Measurements from ENCODE around the gene HOXC5. TPM values are rescaled to one million over a fixed set of nuclear protein-coding genes. Genes with fewer than 3 reads are reported as not detected.
A peak's percentile ranks its signal among the peaks of the same experiment; 100 is the strongest.

HOXC5 gene
- total RNA-seq: not detected
- long read RNA-seq: 0 reads

GRCh38 chr12:54032627-54033100 is at the start of gene HOXC5:
HOXC5 (plus strand) TSS chr12:54033050; CDS start chr12:54033123, 73 bp downstream.
- intact Hi-C loops (cut with DNase I): no loop called here
- ATAC-seq (ENCODE audit: poor library complexity) (peak; percentile 56), DNase-seq (peak; percentile 68)

DNA sequence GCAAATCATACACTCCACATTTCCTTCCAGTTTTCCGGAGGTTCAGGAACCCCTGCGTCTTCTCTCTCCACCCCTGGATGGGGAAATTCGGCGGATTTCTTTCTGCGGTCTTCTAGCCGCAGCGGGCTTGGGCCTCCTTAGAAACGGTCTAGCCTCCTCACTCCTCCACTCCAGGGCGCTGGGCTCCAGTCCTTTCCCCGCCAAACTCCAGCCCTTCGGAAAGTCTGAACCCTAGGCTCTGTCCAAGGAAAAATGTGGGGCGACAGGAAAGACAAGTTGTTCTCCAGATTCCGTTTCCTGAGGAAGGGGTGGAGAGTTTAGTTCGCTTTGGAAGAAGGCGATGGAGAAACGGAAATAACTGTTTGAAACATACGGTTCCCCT is 49.3 kb upstream of the HOXC5 start:
- intact Hi-C loops (cut with DNase I): no loop called here
- no peak for DNase-seq
- ATAC-seq (ENCODE audit: poor library complexity): no peak

- no peak for DNase-seq
- intact Hi-C loops (cut with DNase I): no loop called here
- no peak for ATAC-seq (ENCODE audit: poor library complexity)
Observed at GRCh38 chr12:53983950-53984572, 48.8 kb upstream of the HOXC5 start.

- DNase-seq (peak; percentile 86), ATAC-seq (ENCODE audit: poor library complexity) (peak; percentile 55)
- intact Hi-C loops (cut with DNase I): no loop called here
Observed at GRCh38 chr12:53984901-53985691, 47.8 kb upstream of the HOXC5 start, which contains the start of gene HOXC10. HOXC10 (plus strand) TSS chr12:53985146; CDS start chr12:53985260, 114 bp downstream.

DNA sequence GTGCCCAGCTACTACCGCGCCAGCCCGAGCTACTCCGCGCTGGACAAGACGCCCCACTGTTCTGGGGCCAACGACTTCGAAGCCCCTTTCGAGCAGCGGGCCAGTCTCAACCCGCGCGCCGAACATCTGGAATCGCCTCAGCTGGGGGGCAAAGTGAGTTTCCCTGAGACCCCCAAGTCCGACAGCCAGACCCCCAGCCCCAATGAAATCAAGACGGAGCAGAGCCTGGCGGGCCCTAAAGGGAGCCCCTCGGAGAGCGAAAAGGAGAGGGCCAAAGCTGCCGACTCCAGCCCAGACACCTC is 47.2 kb upstream of the HOXC5 start:
- peak; percentile 26 for DNase-seq
- ATAC-seq (ENCODE audit: poor library complexity): no peak
- intact Hi-C loops (cut with DNase I): no loop called here

DNA sequence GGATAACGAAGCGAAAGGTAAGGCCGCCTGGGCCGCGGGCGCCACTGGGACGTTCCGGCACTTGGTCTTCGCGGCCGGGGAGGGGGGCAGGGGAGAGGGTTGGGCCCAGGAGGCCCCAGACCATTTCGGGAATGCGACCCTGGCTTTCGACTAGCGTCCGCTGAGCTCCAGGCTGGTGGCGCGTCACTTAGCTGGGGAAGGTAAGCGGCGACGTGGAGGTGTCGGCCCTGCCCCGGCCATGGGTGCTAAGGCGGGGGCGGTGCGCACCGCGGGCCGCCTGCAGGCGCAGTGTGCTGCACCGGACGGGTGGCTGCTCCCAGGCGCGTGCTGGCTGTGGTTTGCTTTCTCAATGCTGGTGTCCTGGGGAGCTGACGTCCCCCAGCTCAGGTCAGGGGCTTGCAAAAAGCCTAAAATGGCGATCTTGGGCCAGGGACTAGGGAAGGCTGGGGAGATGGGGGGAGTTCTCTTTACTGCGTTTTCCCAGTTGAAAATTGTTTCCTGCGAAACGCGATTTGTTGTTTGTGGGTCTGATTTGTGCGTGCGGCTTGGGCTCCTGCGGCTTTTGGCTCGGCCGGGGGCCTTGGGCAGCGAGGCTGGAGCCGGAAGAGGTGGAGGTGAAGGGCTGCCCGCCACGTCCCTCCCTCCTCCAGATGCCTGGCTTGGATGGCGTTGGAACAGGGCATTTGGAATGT is 46.7 kb upstream of the HOXC5 start:
- ATAC-seq (ENCODE audit: poor library complexity): no peak
- peak; percentile 31 for DNase-seq
- intact Hi-C loops (cut with DNase I): no loop called here

GRCh38 chr12:53986686-53987483 is 46.0 kb upstream of the HOXC5 start:
- intact Hi-C loops (cut with DNase I): no loop called here
- DNase-seq (no peak), ATAC-seq (ENCODE audit: poor library complexity) (no peak)

DNA sequence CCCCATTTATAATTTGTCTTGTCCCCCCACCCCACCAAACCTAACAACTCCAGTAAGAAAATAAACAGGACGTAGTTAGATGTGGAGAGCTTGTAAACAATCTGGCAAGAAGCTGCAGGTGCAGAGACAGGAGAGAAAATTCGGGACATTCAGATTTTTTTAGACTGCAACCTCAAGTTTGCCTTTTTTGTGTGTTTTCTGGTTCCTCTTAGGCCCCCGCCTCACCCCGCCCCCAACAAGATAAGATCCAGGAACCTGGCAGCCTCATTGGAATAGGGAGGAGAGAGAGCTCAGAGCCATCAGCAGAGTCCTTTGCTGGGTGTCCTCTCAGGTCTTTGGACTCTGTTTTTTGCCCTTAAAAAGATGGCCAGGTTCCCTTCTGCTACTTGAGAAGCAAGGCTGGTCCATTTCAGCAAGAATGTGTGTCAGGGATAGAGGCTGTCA is 45.0 kb upstream of the HOXC5 start:
- ATAC-seq (ENCODE audit: poor library complexity): no peak
- intact Hi-C loops (cut with DNase I): no loop called here
- DNase-seq: no peak

DNA sequence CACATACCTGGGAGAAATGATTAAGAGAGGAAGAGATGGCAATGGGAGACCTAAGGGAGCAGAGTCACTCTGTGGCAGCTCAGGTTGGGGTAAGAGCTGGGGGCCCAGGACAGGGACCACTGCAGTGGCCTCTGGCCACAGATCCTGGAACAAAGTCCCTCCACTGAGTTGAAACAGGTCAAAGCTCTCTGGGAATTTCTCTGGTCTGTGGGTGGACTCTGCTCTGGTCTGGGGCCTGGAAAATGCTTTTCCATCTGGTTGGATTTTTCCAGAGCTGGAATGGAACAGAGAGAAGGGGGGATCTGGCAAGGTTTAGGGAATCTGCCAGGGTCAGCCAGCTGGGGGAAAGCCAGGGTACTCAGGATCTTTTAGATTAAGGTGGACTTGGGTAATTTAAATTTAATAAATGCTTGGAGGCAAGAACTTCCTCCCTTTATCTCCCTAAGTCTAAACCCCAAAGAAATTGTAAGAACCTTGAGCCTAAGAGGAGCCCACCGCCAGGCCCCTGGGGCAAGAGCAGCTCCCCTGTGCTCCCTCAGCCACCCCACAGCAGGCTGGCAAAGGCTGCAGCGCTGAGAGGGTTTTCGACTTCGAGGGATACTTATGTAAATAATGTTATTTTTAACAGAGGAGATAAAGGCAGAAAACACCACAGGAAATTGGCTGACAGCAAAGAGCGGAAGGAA is 44.2 kb upstream of the HOXC5 start:
- DNase-seq (no peak), ATAC-seq (ENCODE audit: poor library complexity) (no peak)
- intact Hi-C loops (cut with DNase I): no loop called here

DNA sequence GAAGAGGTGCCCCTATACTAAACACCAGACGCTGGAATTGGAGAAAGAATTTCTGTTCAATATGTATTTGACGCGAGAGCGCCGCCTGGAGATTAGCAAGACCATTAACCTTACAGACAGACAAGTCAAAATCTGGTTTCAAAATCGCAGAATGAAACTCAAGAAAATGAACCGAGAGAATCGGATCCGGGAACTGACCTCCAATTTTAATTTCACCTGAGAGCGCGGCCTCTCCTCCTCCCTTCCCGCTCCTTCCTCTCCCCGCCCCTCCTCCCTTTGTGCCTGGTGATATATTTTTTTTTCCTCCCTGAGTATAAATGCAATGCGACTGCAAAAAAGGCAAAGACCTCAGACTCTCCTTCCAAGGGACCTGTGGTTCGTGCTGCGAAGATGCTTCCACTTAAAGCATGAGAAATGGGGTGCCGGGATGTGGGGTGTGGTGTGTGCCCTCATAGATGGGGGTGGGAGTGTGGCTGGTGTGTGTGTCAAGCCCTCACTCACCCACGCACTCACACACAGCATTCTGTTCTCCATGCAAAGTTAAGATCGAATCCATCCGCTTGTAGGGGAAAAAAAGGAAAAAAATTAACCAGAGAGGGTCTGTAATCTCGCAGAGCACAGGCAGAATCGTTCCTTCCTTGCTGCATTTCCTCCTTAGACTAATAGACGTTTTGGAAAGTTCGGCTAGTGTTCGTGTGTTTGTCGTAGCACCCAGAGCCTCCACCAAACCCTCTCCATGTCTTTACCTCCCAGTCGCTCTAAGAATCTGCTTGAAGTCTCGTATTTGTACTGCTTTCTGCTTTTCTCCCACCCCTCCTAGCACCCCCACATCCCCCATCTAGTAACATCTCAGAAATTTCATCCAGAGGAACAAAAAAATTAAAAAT is 43.4 kb upstream of the HOXC5 start:
- DNase-seq: no peak
- no peak for ATAC-seq (ENCODE audit: poor library complexity)
- intact Hi-C loops (cut with DNase I): no loop called here

DNA sequence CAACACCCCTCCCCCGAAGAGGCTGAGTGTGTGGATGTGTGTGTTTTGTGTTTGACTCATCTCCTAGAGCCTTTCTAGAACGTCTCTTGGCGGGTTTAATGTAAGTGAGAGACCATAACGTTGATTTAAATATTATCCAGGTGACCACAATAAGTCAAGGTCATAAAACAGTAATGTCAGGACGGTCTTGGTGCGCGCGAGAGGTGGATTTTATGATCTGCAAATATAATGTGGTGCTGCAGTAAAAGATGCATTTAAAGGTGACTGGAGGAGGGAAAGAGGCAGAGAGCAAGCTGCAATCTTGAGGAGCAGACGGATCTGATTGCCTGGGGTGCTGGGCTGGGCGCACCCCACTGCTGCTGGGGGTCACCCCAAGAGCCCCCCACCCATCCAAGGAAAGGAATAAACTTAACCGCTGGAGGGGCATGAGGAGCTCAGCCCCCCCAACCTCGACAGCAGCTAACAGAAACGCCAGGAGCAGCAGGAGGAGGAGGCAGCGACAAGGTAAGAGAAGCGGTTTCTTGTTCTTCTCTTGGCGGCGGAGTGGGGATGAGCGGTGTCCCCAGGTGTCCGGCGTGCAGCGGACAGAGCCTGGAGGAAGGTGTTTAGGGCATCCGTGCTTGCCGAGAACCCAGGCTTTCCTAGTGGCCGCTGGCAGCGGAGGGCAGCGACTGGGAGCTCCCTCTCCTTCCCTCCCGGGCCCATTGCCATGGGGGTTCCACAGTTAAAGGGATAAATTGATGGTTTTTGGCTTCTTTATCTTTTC is 42.4 kb upstream of the HOXC5 start:
- ATAC-seq (ENCODE audit: poor library complexity): no peak
- intact Hi-C loops (cut with DNase I): no loop called here

GRCh38 chr12:53991077-53991460 is 41.8 kb upstream of the HOXC5 start:
- intact Hi-C loops (cut with DNase I): no loop called here
- DNase-seq (no peak), ATAC-seq (ENCODE audit: poor library complexity) (no peak)

More for the DNA sequence above, 42.4 kb upstream of the HOXC5 start:
- no peak for DNase-seq

- intact Hi-C loops (cut with DNase I): no loop called here
- DNase-seq: no peak
Observed at GRCh38 chr12:53992377-53992889, 40.4 kb upstream of the HOXC5 start.

DNA sequence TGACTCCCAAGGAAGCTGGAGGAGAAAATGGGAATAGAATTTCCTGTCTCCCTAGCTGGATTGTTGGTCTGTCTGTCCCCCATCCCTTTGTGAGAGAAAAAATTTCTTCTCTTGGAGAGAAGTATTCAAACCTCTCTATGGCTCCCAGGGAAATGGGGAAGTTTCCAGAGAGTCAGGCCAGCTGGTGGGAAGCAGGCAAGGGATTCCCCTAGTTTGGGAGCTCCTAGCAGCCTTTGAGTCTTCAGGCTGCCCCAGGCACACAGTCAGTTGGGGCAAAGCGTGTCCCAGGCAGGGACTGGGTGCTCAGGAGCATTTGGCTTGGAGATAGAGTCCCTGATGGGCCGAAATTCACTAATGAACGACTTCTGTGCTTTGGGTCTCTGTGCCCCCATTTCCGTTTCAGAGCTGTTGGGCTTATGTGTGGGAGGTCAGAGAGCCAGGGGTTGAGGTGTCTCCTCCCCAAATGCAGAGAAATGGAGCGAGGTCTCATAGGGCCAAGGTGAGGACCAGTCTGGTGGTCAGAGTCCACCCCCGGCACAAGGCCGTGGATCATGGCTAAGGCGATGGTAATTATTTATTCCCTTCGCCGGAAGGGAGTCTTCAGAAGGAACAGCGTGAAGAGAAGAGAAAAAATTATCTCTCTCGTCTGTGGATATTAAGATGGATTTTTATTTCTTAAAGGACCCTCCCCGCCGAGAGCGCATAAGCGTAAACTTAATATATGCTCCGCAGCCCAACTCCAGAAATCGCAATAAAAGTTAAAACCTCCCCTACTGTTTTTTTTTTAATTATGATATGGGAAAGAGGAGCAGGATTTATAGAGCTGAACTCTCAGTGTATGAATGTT is 39.5 kb upstream of the HOXC5 start:
- DNase-seq: no peak
- no peak for ATAC-seq (ENCODE audit: poor library complexity)
- intact Hi-C loops (cut with DNase I): no loop called here

More at GRCh38 chr12:53992377-53992889, 40.4 kb upstream of the HOXC5 start:
- ATAC-seq (ENCODE audit: poor library complexity): no peak

GRCh38 chr12:53994009-53994263 is 38.9 kb upstream of the HOXC5 start:
- intact Hi-C loops (cut with DNase I): no loop called here
- no peak for DNase-seq
- no peak for ATAC-seq (ENCODE audit: poor library complexity)

Measured in Right ventricle myocardium superior (tissue), 1 donor.